GM13977 (cell line): ENCODE data around the gene FUT7.

Experiments used
- DNase-seq: peaks from one replicate; pipeline ENCODE4 v3.0.0; 2012; ENCODE audit warnings: low spot score
- CTCF ChIP-seq: IDR thresholded peaks from 2 replicates; pipeline ENCODE4 v1.5.1; 2012; ENCODE audit warnings: mild to moderate bottlenecking, control low read depth; ENCODE audit not compliant: insufficient read depth; ENCODE audit errors: extremely low read depth, missing control alignments
- in situ Hi-C: fragments of 300-500 bp; cut with MboI; formaldehyde crosslinking; loops from one replicate; pipeline ENCODE4 v1.12.0; 2022; ENCODE audit warnings: low sequenced_read_pairs, low pct_unique_long_range_greater_than_20kb, mixed read lengths, inconsistent platforms; ENCODE audit not compliant: unreplicated experiment

The FUT7 gene

GRCh38 chr9:137062384-137062783, 30.5 kb upstream of the FUT7 start:
- in situ Hi-C loops = no loop called here
- no peak for TF ChIP-seq CTCF
- no peak for DNase-seq

GRCh38 chr9:137058521-137059234, 26.8 kb upstream of the FUT7 start:
- TF ChIP-seq CTCF = no peak
- no peak for DNase-seq
- in situ Hi-C loops = no loop called here

GRCh38 chr9:137057545-137057944, 25.7 kb upstream of the FUT7 start:
- DNase-seq = no peak
- TF ChIP-seq CTCF = no peak
- in situ Hi-C loops = no loop called here

- no peak for TF ChIP-seq CTCF
- no peak for DNase-seq
- in situ Hi-C loops = no loop called here
Measured at GRCh38 chr9:137056739-137057415, 25.0 kb upstream of the FUT7 start.

GRCh38 chr9:137055385-137056364, 23.8 kb upstream of the FUT7 start:
- no peak for DNase-seq
- in situ Hi-C loops = no loop called here
- no peak for TF ChIP-seq CTCF

- in situ Hi-C loops = no loop called here
- no peak for DNase-seq
- TF ChIP-seq CTCF = no peak
Measured at GRCh38 chr9:137054932-137055384, 23.1 kb upstream of the FUT7 start.
